H1 (cell line): ENCODE results near the gene MTMR1. TPM values are rescaled to one million over a fixed set of nuclear protein-coding genes. Genes with fewer than 3 reads are reported as not detected.

Source experiments
- CBX8 ChIP-seq: fragments of 300-800, 300-1000 bp; sonication (generic); IDR thresholded peaks from 2 replicates; pipeline ENCODE4 v1.7.1; 2016; ENCODE audit warnings: low read depth, low read length, borderline replicate concordance
- polyA plus RNA-seq, 7 experiments: library from polyadenylated mRNA; depleted of rRNA in 3 of 7; stranded (reverse) in 5 of 7; unstranded in 2 of 7; fragments of >200 nt in 5 of 7; fragments of 200-250 nt in 2 of 7; gene quantifications; 1 replicate in 5 of 7; 2 replicates in 1 of 7; 4 replicates in 1 of 7; pipeline versions ENCODE4 v1.2.1 to v1.2.3, GENCODE V29; 2011 to 2013; ENCODE audit warnings: missing spikeins in 2 of 7, mixed read lengths in 2 of 7
- total RNA-seq: library from RNA; stranded (reverse); fragmentation: NEBNext Ultra II Directional; extraction: Animal tissue kit (Norgen Biotek cat#: 25700); gene quantifications from 2 replicates; pipeline ENCODE4 v1.2.1, GENCODE V29; 2021

The MTMR1 gene
- total and polyA plus RNA-seq, 2 of the 8 experiments (the other 6 are each of a cell fraction or from before 2014, with no cell fraction given): 15.1 to 23.8 TPM

DNA sequence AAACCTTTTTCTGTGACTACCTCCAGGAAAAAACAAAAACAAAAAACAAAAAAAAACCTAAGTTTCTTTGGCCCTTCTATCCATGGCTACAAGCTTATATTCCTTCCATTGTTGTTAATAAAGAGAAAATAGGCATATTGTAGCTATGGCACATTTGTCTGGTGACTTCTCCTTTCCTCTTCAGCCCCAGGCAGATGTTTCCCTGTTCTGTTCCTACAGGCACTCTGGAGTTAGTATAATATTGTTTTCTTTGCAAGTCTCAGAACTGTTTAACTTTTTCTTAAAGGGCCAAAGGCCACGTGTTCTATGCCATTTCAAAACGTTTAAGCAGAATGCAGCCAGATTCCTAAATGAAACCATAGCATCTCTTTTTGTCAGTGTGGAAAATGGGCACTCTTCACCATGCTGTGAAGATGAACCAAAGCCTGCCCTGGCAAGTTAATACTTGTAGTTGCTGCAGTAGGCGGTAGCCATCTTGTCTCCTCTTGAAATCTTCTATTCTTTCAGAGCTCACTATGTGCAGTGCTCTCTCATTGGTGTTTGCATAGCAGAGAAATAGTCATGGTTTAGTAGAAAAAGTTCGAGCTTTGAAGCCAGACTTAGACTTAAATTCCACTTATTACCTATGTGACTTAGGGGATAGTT, 44.8 kb upstream of the MTMR1 start (continued):
- no peak for TF ChIP-seq CBX8
- TF ChIP-seq, all 59 proteins: peak for 0
